Measurements from ENCODE around the gene PRCC.

GRCh38 chr1:156815307-156815826 lies 48.0 kb downstream of the PRCC start:
- TF ChIP-seq POLR2AphosphoS5 (IDR thresholded peaks at IDR 0.05): peak in 2 of 3 donors; percentile 33 to 54
- TF ChIP-seq, protein P1, sequence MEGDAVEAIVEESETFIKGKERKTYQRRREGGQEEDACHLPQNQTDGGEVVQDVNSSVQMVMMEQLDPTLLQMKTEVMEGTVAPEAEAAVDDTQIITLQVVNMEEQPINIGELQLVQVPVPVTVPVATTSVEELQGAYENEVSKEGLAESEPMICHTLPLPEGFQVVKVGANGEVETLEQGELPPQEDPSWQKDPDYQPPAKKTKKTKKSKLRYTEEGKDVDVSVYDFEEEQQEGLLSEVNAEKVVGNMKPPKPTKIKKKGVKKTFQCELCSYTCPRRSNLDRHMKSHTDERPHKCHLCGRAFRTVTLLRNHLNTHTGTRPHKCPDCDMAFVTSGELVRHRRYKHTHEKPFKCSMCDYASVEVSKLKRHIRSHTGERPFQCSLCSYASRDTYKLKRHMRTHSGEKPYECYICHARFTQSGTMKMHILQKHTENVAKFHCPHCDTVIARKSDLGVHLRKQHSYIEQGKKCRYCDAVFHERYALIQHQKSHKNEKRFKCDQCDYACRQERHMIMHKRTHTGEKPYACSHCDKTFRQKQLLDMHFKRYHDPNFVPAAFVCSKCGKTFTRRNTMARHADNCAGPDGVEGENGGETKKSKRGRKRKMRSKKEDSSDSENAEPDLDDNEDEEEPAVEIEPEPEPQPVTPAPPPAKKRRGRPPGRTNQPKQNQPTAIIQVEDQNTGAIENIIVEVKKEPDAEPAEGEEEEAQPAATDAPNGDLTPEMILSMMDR (IDR thresholded peaks at IDR 0.05 in 8 of 11, conservative IDR thresholded peaks at IDR 0.05 in 3 of 11): peak in 2 of 11 experiments; percentile 10 to 24

All from spleen (tissue), 7 donors.